HCT116 (cell line): ENCODE data around the gene PI16. TPM values are rescaled to one million over a fixed set of nuclear protein-coding genes. Genes with fewer than 3 reads are reported as not detected.

Experiments used
- ATAC-seq: fragments of 200-7000 bp; cut with Tn5 transposase; 2 replicates; pipeline ENCODE4 v1.9.1; 2020; ENCODE audit warnings: mild to moderate bottlenecking, moderate library complexity
- BruUV-seq: library from RNA; stranded (reverse); fragments of 400-500 nt; replicated peaks from 2 replicates; lab custom pipeline; 2021; lab: Mats Ljungman, UMichigan
- CTCF ChIA-PET: fragments of 300-600 bp; sonication (Branson Sonifier 250); formaldehyde crosslinking; loops from one replicate; lab custom pipeline; 2021; ENCODE audit warnings: antibody characterized with exemption; lab: Charles Lee
- POLR2A ChIA-PET: fragments of 300-600, 350-600 bp; sonication (Branson Sonifier 250); formaldehyde crosslinking; loops from one replicate; lab custom pipeline; 2021; ENCODE audit warnings: antibody characterized with exemption; lab: Charles Lee
- RAD21 ChIA-PET, 2 experiments: fragments of 300-600 bp; sonication (Branson Sonifier 250); formaldehyde crosslinking; loops; one replicate each; lab custom pipeline; 2023; ENCODE audit warnings: low total read pairs in 2 of 2; ENCODE audit not compliant: uncharacterized antibody in 2 of 2, unreplicated experiment in 2 of 2, low non-redundant PET in 1 of 2; lab: Charles Lee
- DNase-seq: peaks from one replicate; pipeline ENCODE4 v3.0.0-alpha.2; 2010; ENCODE audit warnings: low read depth, low spot score
- H2AFZ ChIP-seq: fragments of 200-600 bp; shearing (Covaris generic), sonication (generic); 2 replicates; pipeline ENCODE4 v1.6.1; 2017; ENCODE audit warnings: low read depth, mixed run types, mixed read lengths, antibody characterized with exemption, low read length; ENCODE audit not compliant: poor library complexity, severe bottlenecking
- H3K27ac ChIP-seq: 2 replicates; pipeline ENCODE4 v1.5.1; 2012; ENCODE audit warnings: low read depth, low read length
- H3K27me3 ChIP-seq: fragments of 200-600 bp; sonication (generic); 2 replicates; pipeline ENCODE4 v1.6.1; 2016; ENCODE audit warnings: mixed run types, low read length, mixed read lengths; ENCODE audit not compliant: insufficient read depth
- H3K36me3 ChIP-seq, 2 experiments: fragments of 200-500 bp in 1 of 2; fragments of 200-600 bp in 1 of 2; sonication (Bioruptor generic) in 1 of 2; sonication (generic) in 1 of 2; 2 replicates each; pipeline versions ENCODE4 v1.5.1 to v1.6.1; 2014 to 2016; ENCODE audit warnings: low read length in 2 of 2, inconsistent platforms in 1 of 2, mixed read lengths in 1 of 2, mixed run types in 1 of 2; ENCODE audit not compliant: insufficient read depth in 2 of 2, control insufficient read depth in 1 of 2
- H3K4me1 ChIP-seq, 2 experiments: fragments of 200-600 bp in 1 of 2; sonication (generic) in 1 of 2; 2 replicates each; pipeline versions ENCODE4 v1.5.1 to v1.6.1; 2012 to 2017; ENCODE audit warnings: low read length in 2 of 2, inconsistent platforms in 1 of 2, mild to moderate bottlenecking in 1 of 2, mixed read lengths in 1 of 2, mixed run types in 1 of 2, moderate library complexity in 1 of 2; ENCODE audit not compliant: insufficient read depth in 2 of 2, control insufficient read depth in 1 of 2
- H3K4me2 ChIP-seq: fragments of 200-600 bp; sonication (generic); 2 replicates; pipeline ENCODE4 v1.6.1; 2017; ENCODE audit warnings: mixed run types, low read length, mixed read lengths
- H3K4me3 ChIP-seq, 2 experiments: fragments of 200-600 bp in 1 of 2; sonication (generic) in 1 of 2; replicated peaks in 1 of 2; 2 replicates each; pipeline ENCODE4 v1.5.1; 2011 to 2016; ENCODE audit warnings: low read length in 2 of 2, control low read depth in 1 of 2, low read depth in 1 of 2, mild to moderate bottlenecking in 1 of 2, mixed read lengths in 1 of 2, mixed run types in 1 of 2
- H3K79me2 ChIP-seq: fragments of 200-600 bp; sonication (generic); 2 replicates; pipeline ENCODE4 v1.6.1; 2017; ENCODE audit warnings: mild to moderate bottlenecking, mixed run types, low read length, moderate library complexity, mixed read lengths; ENCODE audit not compliant: insufficient read depth
- H3K9ac ChIP-seq: fragments of 200-600 bp; sonication (generic); 2 replicates; pipeline ENCODE4 v1.6.1; 2016; ENCODE audit warnings: low read length, mixed read lengths
- H3K9me2 ChIP-seq: fragments of 200-600 bp; sonication (generic), shearing (Covaris generic); 2 replicates; pipeline ENCODE4 v1.6.1; 2017; ENCODE audit warnings: mixed run types, mild to moderate bottlenecking, moderate library complexity; ENCODE audit not compliant: insufficient read depth
- H3K9me3 ChIP-seq, 2 experiments: fragments of 200-500 bp in 1 of 2; fragments of 200-600 bp in 1 of 2; sonication (Bioruptor generic) in 1 of 2; sonication (generic) in 1 of 2; 2 replicates each; pipeline ENCODE4 v1.6.1; 2014 to 2017; ENCODE audit warnings: low read length in 2 of 2, mixed read lengths in 2 of 2, inconsistent platforms in 1 of 2, low read depth in 1 of 2, mild to moderate bottlenecking in 1 of 2, mixed run types in 1 of 2, moderate library complexity in 1 of 2; ENCODE audit not compliant: control insufficient read depth in 1 of 2, insufficient read depth in 1 of 2
- H4K20me1 ChIP-seq: fragments of 200-600 bp; sonication (generic), shearing (Covaris generic); 2 replicates; pipeline ENCODE4 v1.6.1; 2017; ENCODE audit warnings: mixed run types, mild to moderate bottlenecking, moderate library complexity; ENCODE audit not compliant: insufficient read depth
- CEBPB ChIP-seq: IDR thresholded peaks from 2 replicates; pipeline ENCODE4 v1.6.1; 2012; ENCODE audit warnings: low read depth
- EGR1 ChIP-seq: IDR thresholded peaks from 2 replicates; pipeline ENCODE4 v1.6.1; 2012; ENCODE audit warnings: low read depth
- ELF1 ChIP-seq: IDR thresholded peaks from 2 replicates; pipeline ENCODE4 v1.6.1; 2012; ENCODE audit warnings: low read depth, borderline replicate concordance
- EZH2 ChIP-seq: fragments of 200-600 bp; sonication (generic); IDR thresholded peaks from 2 replicates; pipeline ENCODE4 v1.6.1; 2017; ENCODE audit warnings: antibody characterized with exemption, mixed run types
- EZH2phosphoT487 ChIP-seq: fragments of 200-600 bp; IDR thresholded peaks from 2 replicates; pipeline ENCODE4 v1.6.1; 2018; ENCODE audit warnings: antibody characterized with exemption, borderline replicate concordance
- FOSL1 ChIP-seq: IDR thresholded peaks from 2 replicates; pipeline ENCODE4 v1.6.1; 2012; ENCODE audit warnings: low read depth
- POLR2A ChIP-seq: IDR thresholded peaks from 2 replicates; pipeline ENCODE4 v1.7.0; 2011; ENCODE audit warnings: borderline replicate concordance; ENCODE audit not compliant: insufficient read depth, insufficient read length; ENCODE audit errors: extremely low read depth
- POLR2AphosphoS5 ChIP-seq: IDR thresholded peaks from 2 replicates; pipeline ENCODE4 v1.6.1; 2011; ENCODE audit warnings: mild to moderate bottlenecking, low read depth, low read length, moderate library complexity
- RAD21 ChIP-seq: IDR thresholded peaks from 2 replicates; pipeline ENCODE4 v1.6.1; 2012; ENCODE audit warnings: low read depth, mild to moderate bottlenecking
- SIN3A ChIP-seq: IDR thresholded peaks from 2 replicates; pipeline ENCODE4 v1.6.1; 2012; ENCODE audit warnings: low read depth
- SP1 ChIP-seq: IDR thresholded peaks from 2 replicates; pipeline ENCODE4 v1.6.1; 2012; ENCODE audit warnings: low read depth
- SRF ChIP-seq: IDR thresholded peaks from 2 replicates; pipeline ENCODE4 v1.6.1; 2012; ENCODE audit warnings: low read depth
- TCF7L2 ChIP-seq: IDR thresholded peaks from 2 replicates; pipeline ENCODE4 v1.7.0; 2011; ENCODE audit warnings: borderline replicate concordance, inconsistent platforms; ENCODE audit not compliant: insufficient read depth, insufficient read length; ENCODE audit errors: extremely low read depth
- YY1 ChIP-seq: IDR thresholded peaks from 2 replicates; pipeline ENCODE4 v1.6.1; 2011; ENCODE audit warnings: low read length, low read depth, moderate library complexity, mild to moderate bottlenecking; ENCODE audit not compliant: insufficient replicate concordance; ENCODE audit errors: extremely low read depth
- ZFX ChIP-seq: fragments of 450-650 bp; IDR thresholded peaks from 2 replicates; pipeline ENCODE4 v1.6.1; 2017
- ZNF274 ChIP-seq: fragments of 200-500 bp; sonication (Bioruptor generic); IDR thresholded peaks from 2 replicates; pipeline ENCODE4 v1.6.1; 2014; ENCODE audit warnings: mild to moderate bottlenecking, low read depth, low read length, inconsistent platforms
- intact Hi-C: fragments of 100-400 bp; cut with micrococcal nuclease; formaldehyde crosslinking; loops from 2 replicates; pipeline ENCODE4 v1.10.0; 2022
- total RNA-seq: library from RNA; stranded (reverse); gene quantifications from one replicate; pipeline ENCODE4 v1.2.1, GENCODE V29; 2021; ENCODE audit not compliant: unreplicated experiment
- TF ChIP-seq, protein P1 (sequence below): IDR thresholded peaks from 2 replicates; pipeline ENCODE4 v1.6.1; 2011; ENCODE audit warnings: mild to moderate bottlenecking, low read length, moderate library complexity; ENCODE audit not compliant: insufficient replicate concordance; ENCODE audit errors: extremely low read depth
- TF ChIP-seq, protein P2 (sequence below), 3 experiments: fragments of 200-600 bp in 1 of 3; sonication (generic) in 1 of 3; IDR thresholded peaks in 2 of 3; conservative IDR thresholded peaks in 1 of 3; 2 replicates each; pipeline ENCODE4 v1.5.1; 2012 to 2017; ENCODE audit warnings: low read depth in 2 of 3, low read length in 2 of 3, antibody characterized with exemption in 1 of 3, borderline replicate concordance in 1 of 3, control low read depth in 1 of 3, mild to moderate bottlenecking in 1 of 3, mixed read lengths in 1 of 3, mixed run types in 1 of 3, moderate library complexity in 1 of 3; ENCODE audit not compliant: insufficient read depth in 1 of 3
- TF ChIP-seq, protein P3 (sequence below): IDR thresholded peaks from 2 replicates; pipeline ENCODE4 v1.6.1; 2012

PI16 gene
- total RNA-seq, 1 experiment from 2014 or later = 0.59 TPM

DNA sequence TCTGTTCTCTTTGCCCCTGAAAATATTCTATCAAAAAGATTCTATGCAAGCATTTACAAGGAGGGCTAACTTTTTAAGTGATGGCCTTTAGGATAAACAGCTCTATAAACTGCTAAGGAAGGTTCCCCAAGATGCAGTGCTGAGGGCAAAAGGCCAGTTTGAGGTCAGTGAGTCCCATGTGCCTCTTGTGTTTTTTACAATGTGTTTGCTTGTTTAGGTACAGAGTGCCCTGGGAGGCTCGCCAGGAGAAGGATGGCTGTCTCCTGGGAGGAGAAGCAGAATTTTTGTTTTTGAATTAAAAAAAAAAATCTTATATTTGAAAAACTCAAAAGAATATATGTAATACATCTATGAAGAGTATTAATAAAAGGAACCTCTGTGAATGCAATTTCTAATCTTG, 18.7 kb downstream of the PI16 start (continued):
- TF ChIP-seq SIN3A (no peak), ZFX (no peak)

DNA sequence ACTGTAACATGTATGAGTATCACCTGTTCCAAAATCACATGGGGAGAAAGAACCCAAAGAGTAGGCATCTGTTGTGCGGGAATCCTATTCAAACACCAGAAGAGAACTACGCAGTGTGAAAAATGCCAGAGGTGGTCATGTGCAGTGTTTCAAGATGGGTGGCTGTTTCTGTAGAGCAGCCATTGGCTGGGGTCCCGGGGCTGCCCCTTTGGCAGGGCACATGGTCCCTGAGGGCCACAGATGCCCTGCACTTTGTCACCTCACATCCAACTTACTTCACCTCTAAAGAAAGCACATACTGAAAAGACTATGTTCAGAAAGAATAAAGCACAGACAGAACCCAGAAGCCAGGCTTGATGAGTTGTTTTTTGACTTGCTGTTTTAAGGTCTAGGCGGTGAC, 19.1 kb downstream of the PI16 start:
- no peak for TF ChIP-seq EGR1
- no peak for TF ChIP-seq EZH2phosphoT487
- TF ChIP-seq ELF1 = no peak
- TF ChIP-seq, protein P1, sequence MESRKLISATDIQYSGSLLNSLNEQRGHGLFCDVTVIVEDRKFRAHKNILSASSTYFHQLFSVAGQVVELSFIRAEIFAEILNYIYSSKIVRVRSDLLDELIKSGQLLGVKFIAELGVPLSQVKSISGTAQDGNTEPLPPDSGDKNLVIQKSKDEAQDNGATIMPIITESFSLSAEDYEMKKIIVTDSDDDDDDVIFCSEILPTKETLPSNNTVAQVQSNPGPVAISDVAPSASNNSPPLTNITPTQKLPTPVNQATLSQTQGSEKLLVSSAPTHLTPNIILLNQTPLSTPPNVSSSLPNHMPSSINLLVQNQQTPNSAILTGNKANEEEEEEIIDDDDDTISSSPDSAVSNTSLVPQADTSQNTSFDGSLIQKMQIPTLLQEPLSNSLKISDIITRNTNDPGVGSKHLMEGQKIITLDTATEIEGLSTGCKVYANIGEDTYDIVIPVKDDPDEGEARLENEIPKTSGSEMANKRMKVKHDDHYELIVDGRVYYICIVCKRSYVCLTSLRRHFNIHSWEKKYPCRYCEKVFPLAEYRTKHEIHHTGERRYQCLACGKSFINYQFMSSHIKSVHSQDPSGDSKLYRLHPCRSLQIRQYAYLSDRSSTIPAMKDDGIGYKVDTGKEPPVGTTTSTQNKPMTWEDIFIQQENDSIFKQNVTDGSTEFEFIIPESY = no peak
- TF ChIP-seq, protein P2, sequence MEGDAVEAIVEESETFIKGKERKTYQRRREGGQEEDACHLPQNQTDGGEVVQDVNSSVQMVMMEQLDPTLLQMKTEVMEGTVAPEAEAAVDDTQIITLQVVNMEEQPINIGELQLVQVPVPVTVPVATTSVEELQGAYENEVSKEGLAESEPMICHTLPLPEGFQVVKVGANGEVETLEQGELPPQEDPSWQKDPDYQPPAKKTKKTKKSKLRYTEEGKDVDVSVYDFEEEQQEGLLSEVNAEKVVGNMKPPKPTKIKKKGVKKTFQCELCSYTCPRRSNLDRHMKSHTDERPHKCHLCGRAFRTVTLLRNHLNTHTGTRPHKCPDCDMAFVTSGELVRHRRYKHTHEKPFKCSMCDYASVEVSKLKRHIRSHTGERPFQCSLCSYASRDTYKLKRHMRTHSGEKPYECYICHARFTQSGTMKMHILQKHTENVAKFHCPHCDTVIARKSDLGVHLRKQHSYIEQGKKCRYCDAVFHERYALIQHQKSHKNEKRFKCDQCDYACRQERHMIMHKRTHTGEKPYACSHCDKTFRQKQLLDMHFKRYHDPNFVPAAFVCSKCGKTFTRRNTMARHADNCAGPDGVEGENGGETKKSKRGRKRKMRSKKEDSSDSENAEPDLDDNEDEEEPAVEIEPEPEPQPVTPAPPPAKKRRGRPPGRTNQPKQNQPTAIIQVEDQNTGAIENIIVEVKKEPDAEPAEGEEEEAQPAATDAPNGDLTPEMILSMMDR (IDR thresholded peaks at IDR 0.05 in 2 of 3, conservative IDR thresholded peaks at IDR 0.05 in 1 of 3; ENCODE audit: borderline replicate concordance in 1 of 3, insufficient read depth in 1 of 3, low read depth in 2 of 3, low read length in 2 of 3) = no peak
- no peak for TF ChIP-seq ZFX
- TF ChIP-seq POLR2AphosphoS5 = no peak
- no peak for TF ChIP-seq TCF7L2
- no peak for TF ChIP-seq SRF
- TF ChIP-seq SP1 = no peak
- no peak for TF ChIP-seq ZNF274
- no peak for TF ChIP-seq POLR2A
- TF ChIP-seq FOSL1 = no peak
- no peak for TF ChIP-seq CEBPB
- no peak for TF ChIP-seq YY1
- TF ChIP-seq, protein P3, sequence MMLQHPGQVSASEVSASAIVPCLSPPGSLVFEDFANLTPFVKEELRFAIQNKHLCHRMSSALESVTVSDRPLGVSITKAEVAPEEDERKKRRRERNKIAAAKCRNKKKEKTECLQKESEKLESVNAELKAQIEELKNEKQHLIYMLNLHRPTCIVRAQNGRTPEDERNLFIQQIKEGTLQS = no peak
- TF ChIP-seq RAD21 = no peak
- no peak for TF ChIP-seq EZH2
- Histone ChIP-seq H3K4me2 (no peak overlapping the region), H3K27me3 (no peaks in the 10 kb centered on the region), H2AFZ (no peak overlapping the region), H3K4me1 (no peaks in the 10 kb centered on the region), H3K79me2 (peaks cover 10% of the 10 kb centered on the region), H3K4me3 (no peak overlapping the region), H3K9me2 (no peaks in the 10 kb centered on the region), H3K9me3 (no peaks in the 10 kb centered on the region), H3K27ac (no peak overlapping the region), H4K20me1 (no peaks in the 10 kb centered on the region), H3K36me3 (peaks cover 72 to 90% of the 10 kb centered on the region in 2 experiments), H3K9ac (no peak overlapping the region)
- ChIA-PET CTCF (no interaction called here), POLR2A (no interaction called here), RAD21 (no interaction called here)
- BruUV-seq = no TSS peak
- ATAC-seq (no peak), DNase-seq (no peak)
- intact Hi-C loops = no loop called here
